Mucosa of stomach (tissue), 1 donor: Measurements from ENCODE around the gene CCDC88C.
"Not testable (repeated sequence)": the region's sequence is repeated elsewhere in the genome, so short reads cannot be mapped to it uniquely, and the experiment has no call there.

Experiments
- H3K27me3 ChIP-seq: one replicate; pipeline ENCODE4 v1.7.0; 2013; ENCODE audit warnings: mild to moderate bottlenecking, low read length; ENCODE audit not compliant: control insufficient read depth, insufficient read depth
- H3K36me3 ChIP-seq: one replicate; pipeline ENCODE4 v1.7.0; 2013; ENCODE audit warnings: low read length; ENCODE audit not compliant: control insufficient read depth, insufficient read depth
- H3K4me1 ChIP-seq: one replicate; pipeline ENCODE4 v1.7.0; 2013; ENCODE audit warnings: mild to moderate bottlenecking, low read length; ENCODE audit not compliant: control insufficient read depth, insufficient read depth
- H3K4me3 ChIP-seq: one replicate; pipeline ENCODE4 v1.7.0; 2013; ENCODE audit warnings: low read length
- H3K9ac ChIP-seq: one replicate; pipeline ENCODE4 v1.7.0; 2013; ENCODE audit warnings: mild to moderate bottlenecking, low read length, moderate library complexity
- H3K9me3 ChIP-seq: one replicate; pipeline ENCODE4 v1.7.0; 2013; ENCODE audit warnings: mild to moderate bottlenecking, low read length, moderate library complexity; ENCODE audit not compliant: control insufficient read depth
- donor health status: Pancreatic carcinoma.

Gene CCDC88C

DNA sequence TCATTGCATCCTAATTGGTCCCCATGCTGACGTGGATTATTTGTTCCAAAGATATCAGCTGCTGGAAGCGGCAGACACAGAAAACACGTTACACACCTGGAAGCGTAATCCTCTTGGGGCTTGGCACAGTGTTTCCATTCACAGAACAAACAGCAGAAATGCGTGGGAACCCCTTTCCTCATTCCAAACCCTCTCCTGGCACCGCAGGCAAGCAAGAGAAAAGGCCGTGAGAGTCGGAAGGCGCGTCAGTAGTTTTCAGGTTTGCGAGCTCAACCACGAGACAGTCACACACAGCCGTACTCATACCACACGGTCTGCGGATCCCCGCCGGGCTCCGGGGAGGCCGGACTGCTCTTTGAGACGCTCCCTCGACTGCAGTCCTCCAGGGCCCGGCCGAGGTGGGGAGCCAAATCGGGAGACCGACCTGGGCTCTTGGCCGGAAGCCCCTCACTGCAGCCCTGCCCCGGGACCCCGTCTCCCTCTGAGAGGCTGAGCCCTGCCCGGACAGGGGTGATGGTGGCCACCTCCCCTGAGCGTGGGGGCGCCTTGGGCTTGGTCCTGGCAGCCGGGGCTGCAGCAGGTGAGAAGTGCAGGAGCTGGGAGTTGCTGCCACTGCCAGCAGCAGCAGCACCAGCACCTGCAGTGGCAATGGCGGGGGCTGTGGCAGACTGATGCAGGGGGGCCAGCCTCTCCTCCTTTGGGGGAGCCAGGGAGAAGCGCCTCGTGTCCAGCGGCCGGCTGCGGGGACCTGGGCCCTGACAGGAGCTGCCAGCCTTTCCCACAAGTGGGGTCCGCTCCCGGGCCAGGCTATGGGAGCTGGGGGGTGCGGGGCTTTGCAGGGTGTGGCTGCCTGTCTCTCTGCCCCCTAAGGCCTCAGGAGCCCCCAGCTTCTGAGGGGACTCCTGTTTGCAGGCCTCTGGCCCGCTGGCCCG lies 145.0 kb downstream of the CCDC88C start:
- H3K36me3 ChIP-seq, result no peaks in the 10 kb centered on the region
- no peaks in the 10 kb centered on the region for H3K27me3 ChIP-seq
- no peaks in the 10 kb centered on the region for H3K9me3 ChIP-seq
- no peak overlapping the region for H3K4me3 ChIP-seq
- peaks cover 15% of the 10 kb centered on the region for H3K4me1 ChIP-seq
- H3K9ac ChIP-seq, result no peak overlapping the region

DNA sequence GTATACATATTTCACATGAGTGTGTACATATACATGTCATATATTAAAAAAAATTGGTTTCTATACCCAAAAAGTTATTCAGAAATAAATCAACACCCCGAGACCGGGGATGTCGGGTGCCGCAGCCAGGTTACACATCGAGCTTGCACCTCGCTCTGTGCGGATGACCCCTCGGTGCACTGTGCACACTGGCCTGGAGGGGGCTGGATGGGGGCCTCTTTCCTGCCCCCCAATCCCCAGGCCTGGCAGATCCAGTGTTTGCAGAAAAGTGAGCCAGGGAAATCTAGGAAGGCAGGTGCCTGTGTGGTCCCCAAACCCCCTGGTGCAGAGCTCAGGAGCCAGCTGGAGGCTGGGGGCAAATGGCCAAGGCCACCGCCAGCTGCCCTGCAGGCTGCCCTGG lies 146.0 kb downstream of the CCDC88C start:
- Histone ChIP-seq H3K4me3 (no peak overlapping the region), H3K36me3 (no peaks in the 10 kb centered on the region), H3K27me3 (no peaks in the 10 kb centered on the region), H3K9ac (no peak overlapping the region), H3K9me3 (no peaks in the 10 kb centered on the region), H3K4me1 (peaks cover 14% of the 10 kb centered on the region)

DNA sequence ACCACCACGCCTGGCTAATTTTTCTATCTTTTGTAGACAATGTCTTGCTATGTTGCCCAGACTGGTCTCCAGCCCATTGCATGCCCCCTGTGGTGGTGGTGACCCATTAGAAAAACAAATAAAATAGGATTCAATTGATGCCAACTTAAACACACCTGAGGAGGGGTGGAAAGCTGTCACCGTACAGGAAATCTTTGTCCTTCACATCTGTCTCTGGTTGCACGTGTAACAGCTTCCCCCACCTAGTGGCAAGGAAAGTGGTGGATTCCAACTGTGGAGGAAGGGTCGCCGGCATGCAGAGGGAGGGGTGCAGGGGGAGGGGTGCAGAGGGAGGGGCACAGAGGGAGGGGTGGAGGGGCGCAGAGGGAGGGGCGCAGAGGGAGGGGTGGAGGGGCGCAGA lies 147.0 kb downstream of the CCDC88C start:
- Histone ChIP-seq H3K27me3 (no peaks in the 10 kb centered on the region), H3K9ac (no peak overlapping the region), H3K4me1 (peaks cover 8% of the 10 kb centered on the region), H3K36me3 (no peaks in the 10 kb centered on the region), H3K9me3 (no peaks in the 10 kb centered on the region), H3K4me3 (no peak overlapping the region)

DNA sequence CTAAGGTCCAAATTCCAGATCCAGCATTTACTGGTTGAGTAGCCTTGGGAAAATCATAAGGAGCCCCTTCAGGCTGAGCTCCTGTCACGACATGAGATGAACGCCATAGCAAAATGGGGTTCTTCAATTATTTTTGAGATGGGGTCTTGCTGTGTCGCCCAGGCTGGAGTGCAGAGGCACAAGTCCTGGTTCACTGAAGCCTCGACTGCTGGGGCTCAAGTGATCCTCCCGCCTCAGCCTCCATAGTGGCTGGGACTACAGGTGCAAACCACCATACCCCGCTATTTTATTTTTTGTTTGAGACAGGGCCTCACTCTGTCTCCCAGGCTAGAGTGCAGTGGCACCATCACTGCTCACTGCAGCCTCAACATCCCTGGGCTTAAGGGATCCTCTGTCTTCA lies 147.4 kb downstream of the CCDC88C start:
- peaks cover 9% of the 10 kb centered on the region for H3K4me1 ChIP-seq
- H3K9me3 ChIP-seq, result no peaks in the 10 kb centered on the region
- no peak overlapping the region for H3K9ac ChIP-seq
- peaks cover 3% of the 10 kb centered on the region for H3K27me3 ChIP-seq
- no peak overlapping the region for H3K4me3 ChIP-seq
- H3K36me3 ChIP-seq, result no peaks in the 10 kb centered on the region

DNA sequence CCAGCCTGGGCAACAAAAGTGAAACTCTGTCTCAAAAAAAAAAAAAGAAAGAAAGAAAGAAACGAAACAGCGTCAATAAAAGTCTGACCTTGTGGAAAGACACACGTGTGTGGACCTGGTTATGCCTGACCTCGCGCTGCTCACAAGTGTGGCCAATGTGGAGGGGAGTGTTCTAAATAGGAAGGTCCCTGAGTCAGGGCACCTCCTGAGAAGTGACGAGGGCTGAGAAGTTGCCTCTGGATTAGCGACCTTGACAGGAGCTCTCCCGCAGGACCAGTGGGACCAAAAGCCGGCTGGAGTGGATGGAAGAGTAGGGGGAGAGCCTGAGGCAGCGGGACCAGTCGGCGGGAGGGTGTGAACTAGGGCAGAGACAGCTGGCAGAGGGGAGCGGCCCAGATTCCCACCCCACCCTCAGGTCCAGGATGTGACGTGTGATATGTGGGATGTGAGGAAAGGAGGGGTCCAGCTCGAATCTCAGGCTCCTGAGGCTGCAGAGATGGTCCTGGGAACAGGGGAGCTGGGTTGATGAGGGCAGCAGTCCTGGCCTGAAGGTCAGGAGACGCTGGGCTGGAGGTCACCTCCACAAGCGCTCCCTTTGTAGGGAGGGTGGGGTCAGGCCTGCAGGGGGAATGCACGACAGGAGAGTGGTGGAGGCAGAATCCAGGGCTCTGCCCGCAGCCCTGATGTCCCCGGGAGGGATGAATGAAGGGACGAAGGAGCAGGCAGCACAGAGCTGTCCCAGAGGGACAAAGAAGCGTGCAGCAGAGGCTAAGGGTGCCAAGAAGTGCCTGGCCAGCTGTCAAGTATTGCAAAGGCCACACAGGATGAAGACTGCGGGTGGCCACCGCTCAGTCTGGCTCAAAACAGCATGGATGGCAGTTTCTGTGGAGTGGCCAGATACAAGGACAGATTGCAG lies 148.3 kb downstream of the CCDC88C start:
- no peaks in the 10 kb centered on the region for H3K36me3 ChIP-seq
- H3K27me3 ChIP-seq, result peaks cover 9% of the 10 kb centered on the region
- peak overlapping the region; percentile 3 for H3K9ac ChIP-seq
- no peak overlapping the region for H3K4me3 ChIP-seq
- no peaks in the 10 kb centered on the region for H3K9me3 ChIP-seq
- peaks cover 16% of the 10 kb centered on the region for H3K4me1 ChIP-seq

DNA sequence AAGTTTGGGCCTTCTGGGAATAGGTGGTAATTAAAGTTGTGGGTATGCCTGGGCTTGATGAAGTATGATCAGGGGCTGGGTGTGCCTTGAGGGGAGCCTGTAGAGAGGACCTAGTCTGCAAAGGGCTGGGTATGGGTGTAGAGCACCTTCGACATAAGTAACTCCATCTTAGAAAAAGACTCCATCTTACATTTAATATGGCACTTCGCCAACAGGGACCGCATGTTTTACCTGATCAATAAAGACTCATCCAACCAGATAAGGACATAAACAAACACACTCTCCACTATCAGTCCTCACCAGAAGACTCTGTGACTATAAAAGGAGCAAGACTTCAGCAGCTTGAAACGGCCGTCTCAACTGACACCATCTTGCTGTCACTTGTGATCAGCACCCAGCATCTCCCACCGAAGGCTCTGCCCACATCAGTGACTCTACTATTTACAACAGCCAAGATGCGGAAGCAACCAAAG lies 149.6 kb downstream of the CCDC88C start:
- no peaks in the 10 kb centered on the region for H3K9me3 ChIP-seq
- no peaks in the 10 kb centered on the region for H3K36me3 ChIP-seq
- no peak overlapping the region for H3K4me3 ChIP-seq
- peaks cover 26% of the 10 kb centered on the region for H3K4me1 ChIP-seq
- H3K27me3 ChIP-seq, result peaks cover 20% of the 10 kb centered on the region
- no peak overlapping the region for H3K9ac ChIP-seq

DNA sequence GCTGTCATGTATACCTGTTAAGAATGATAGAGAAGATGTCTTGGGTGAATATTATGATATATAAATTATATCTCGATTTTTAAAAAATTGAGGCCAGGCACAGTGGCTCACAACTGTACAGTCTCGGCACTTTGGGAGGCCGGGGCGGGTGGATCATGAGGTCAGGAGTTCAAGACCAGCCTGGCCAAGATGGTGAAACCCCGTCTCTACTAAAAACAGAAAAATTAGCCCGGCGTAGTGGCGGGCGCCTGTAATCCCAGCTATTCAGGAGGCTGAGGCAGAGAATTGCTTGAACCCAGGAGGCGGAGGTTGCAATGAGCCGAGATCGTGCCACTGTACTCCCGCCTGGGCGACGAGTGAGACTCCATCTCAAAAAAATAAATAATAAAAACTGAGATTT lies 151.3 kb downstream of the CCDC88C start:
- not testable (repeated sequence) for H3K36me3 ChIP-seq, H3K9ac ChIP-seq, H3K4me3 ChIP-seq, H3K9me3 ChIP-seq
- Histone ChIP-seq H3K27me3 (peaks cover 20% of the 10 kb centered on the region), H3K4me1 (peaks cover 26% of the 10 kb centered on the region)

DNA sequence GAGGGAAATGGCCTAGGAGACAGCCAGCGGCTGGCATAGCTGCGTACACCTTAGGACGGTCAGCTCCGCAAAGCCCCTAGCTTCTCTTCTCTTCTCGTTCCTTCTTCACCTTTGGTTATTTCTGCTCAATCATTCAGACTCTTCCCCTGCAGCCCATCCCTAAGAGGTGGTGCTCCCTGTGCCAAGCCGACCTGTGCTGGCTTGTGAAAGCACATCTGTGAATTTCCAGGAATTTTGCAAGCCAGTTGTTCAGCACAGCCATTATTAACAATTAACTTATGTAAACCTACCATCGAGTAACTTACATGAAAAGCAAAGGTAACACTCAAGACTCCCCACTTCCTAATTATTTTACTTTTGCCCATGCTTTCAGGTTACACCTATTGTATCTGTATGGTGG lies 152.2 kb downstream of the CCDC88C start:
- Histone ChIP-seq H3K9ac (peak overlapping the region; percentile 47), H3K27me3 (peaks cover 20% of the 10 kb centered on the region), H3K4me3 (no peak overlapping the region), H3K9me3 (no peaks in the 10 kb centered on the region), H3K36me3 (no peaks in the 10 kb centered on the region), H3K4me1 (peaks cover 26% of the 10 kb centered on the region)

DNA sequence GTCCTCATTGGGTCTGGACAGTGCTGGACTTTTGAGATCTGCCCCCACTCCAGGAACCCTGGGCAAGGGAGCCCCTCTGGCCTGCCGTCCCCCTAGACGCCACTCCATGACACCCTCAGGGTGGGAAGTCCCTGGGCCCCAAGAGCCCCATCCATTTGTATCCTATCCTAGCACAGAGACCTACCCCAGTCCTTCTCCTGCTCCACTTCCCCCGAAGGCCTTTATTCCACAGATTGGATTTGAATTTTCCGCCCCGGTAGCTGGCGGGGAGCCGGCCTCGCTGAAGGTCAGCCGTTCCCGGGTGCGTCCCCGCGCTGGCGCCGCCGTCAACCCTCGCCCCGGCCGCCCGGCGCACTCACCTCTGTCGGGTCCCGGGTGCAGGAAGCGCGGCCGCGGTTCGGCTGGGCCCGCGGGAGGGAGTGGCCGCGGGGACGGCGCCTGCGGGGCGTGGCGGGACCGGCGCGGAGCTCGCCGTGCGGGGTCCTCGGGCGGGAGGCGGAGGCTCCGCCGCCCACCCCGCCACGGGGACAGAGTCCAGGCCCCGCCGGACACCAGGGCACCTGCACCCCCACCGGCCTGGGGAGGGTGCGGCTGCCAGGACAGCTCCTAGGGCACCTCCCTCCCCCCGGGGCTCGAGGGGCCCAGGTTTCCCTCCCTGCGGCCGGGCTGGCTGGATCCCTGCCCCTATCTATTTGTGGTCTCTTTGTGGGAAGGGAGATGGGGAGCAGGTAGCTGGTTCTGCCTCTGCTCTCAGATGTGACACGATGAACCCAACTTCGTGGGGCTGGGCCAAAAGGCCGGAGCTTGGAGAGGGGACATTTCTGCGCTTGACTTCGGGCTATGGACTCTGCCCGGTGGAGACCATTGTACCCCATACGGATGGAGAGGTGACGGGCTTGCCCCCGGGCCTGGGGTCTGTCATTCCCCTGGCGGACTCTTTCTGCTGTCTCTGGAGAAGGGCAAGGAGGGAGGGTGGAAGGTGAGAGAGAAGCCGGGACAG lies 153.2 kb downstream of the CCDC88C start:
- no peaks in the 10 kb centered on the region for H3K9me3 ChIP-seq
- H3K9ac ChIP-seq, result peak overlapping the region; percentile 57
- no peak overlapping the region for H3K4me3 ChIP-seq

DNA sequence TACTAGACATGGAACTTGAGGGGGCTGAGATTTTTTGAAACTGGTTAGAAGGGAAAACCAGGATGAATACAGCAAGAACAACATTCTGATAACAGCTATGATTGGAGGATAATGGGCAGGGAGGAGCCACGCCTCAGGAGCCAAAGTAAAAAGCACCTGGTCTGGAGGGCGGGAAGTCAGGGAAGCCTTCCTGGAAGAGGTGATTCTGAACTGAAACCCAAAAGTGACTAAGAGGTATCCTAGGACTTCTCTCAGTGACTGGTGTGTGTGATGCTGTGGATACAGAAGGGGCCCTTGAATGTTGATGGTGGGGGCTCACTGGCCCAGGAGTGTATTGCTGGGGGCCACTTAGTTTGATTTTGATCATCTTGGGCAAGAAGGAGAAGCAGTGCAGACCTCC lies 154.3 kb downstream of the CCDC88C start:
- Histone ChIP-seq H3K9ac (no peak overlapping the region), H3K36me3 (no peaks in the 10 kb centered on the region), H3K4me3 (no peak overlapping the region), H3K27me3 (peaks cover 20% of the 10 kb centered on the region), H3K9me3 (no peaks in the 10 kb centered on the region), H3K4me1 (peaks cover 18% of the 10 kb centered on the region)

More for the DNA sequence above, 153.2 kb downstream of the CCDC88C start:
- peaks cover 20% of the 10 kb centered on the region for H3K27me3 ChIP-seq
- no peaks in the 10 kb centered on the region for H3K36me3 ChIP-seq
- H3K4me1 ChIP-seq, result peaks cover 20% of the 10 kb centered on the region

DNA sequence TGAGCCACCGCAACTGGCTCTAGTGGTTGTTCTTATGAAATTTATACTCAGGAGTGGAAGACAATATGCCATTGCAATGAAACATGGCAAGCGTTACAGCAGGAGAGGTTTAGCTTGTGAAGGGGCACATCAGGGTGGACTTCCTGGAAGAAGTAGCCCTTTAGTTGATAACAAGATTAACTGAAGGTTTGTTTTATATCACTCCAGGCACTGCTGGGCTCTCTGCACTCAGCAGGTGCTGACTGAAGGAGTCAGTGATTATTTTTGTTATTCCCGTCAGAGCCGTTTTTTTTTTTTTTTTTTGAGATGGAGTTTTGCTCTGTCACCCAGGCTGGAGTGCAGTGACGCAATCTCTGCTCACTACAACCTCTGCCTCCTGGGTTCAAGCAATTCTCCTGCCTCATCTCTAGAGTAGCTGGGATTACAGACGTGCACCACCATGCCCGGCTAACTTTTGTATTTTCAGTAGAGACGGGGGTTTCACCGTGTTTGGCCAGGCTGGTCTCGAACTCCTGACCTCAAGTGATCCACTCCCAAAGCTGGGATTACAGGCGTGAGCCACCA lies 155.6 kb downstream of the CCDC88C start:
- H3K9me3 ChIP-seq, result no peaks in the 10 kb centered on the region
- peaks cover 24% of the 10 kb centered on the region for H3K27me3 ChIP-seq
- H3K4me1 ChIP-seq, result peaks cover 18% of the 10 kb centered on the region
- no peak overlapping the region for H3K4me3 ChIP-seq
- H3K36me3 ChIP-seq, result no peaks in the 10 kb centered on the region
- H3K9ac ChIP-seq, result no peak overlapping the region
